Gastrocnemius medialis (tissue), 4 donors: ENCODE measurements around the gene CXCL13.

Source experiments
- POLR2A ChIP-seq, 2 donors: fragments of 450-650 bp; IDR thresholded peaks; one replicate each; pipeline ENCODE4 v1.6.1; 2017; ENCODE audit warnings: antibody characterized with exemption in 2 of 2, mild to moderate bottlenecking in 2 of 2, moderate library complexity in 2 of 2
- TF ChIP-seq, protein P1 (sequence below), 5 experiments: fragments of 450-650 bp in 3 of 5; fragments of 200-600 bp in 2 of 5; sonication (generic) in 2 of 5; IDR thresholded peaks in 4 of 5; conservative IDR thresholded peaks in 1 of 5; 1 replicate in 4 of 5; 2 replicates in 1 of 5; pipeline ENCODE4 v1.5.1; 2016 to 2019; ENCODE audit warnings: antibody characterized with exemption in 5 of 5, mild to moderate bottlenecking in 3 of 5, moderate library complexity in 3 of 5

DNA sequence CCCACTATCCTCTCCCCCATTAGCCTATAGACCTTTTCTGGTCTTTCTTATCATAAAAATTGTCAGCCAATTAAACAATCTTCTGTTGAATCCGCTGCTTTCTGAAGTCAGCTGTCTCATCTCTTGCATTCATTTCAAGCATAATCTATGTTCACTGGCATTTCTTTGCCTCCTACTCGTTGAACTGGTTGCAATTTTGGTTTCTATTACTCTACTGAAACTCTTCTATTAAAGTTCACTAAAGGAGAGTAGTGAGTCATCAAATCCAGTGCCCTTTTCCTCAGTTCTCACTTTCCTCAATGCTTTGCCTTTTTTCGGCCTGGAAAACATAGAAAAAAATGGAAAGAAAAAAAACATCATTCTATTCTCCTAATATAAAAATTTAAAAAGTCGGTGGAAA is 23.9 kb upstream of the CXCL13 start:
- TF ChIP-seq, protein P1, sequence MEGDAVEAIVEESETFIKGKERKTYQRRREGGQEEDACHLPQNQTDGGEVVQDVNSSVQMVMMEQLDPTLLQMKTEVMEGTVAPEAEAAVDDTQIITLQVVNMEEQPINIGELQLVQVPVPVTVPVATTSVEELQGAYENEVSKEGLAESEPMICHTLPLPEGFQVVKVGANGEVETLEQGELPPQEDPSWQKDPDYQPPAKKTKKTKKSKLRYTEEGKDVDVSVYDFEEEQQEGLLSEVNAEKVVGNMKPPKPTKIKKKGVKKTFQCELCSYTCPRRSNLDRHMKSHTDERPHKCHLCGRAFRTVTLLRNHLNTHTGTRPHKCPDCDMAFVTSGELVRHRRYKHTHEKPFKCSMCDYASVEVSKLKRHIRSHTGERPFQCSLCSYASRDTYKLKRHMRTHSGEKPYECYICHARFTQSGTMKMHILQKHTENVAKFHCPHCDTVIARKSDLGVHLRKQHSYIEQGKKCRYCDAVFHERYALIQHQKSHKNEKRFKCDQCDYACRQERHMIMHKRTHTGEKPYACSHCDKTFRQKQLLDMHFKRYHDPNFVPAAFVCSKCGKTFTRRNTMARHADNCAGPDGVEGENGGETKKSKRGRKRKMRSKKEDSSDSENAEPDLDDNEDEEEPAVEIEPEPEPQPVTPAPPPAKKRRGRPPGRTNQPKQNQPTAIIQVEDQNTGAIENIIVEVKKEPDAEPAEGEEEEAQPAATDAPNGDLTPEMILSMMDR (IDR thresholded peaks at IDR 0.05 in 4 of 5, conservative IDR thresholded peaks at IDR 0.05 in 1 of 5), result no peak
- no peak for TF ChIP-seq POLR2A (IDR thresholded peaks at IDR 0.05)
